Left renal pelvis (tissue), 4 donors: ENCODE data around the gene UNC5C. TPM values are rescaled to one million over a fixed set of nuclear protein-coding genes. Genes with fewer than 3 reads are reported as not detected.
"Not testable (repeated sequence)": the region's sequence is repeated elsewhere in the genome, so short reads cannot be mapped to it uniquely, and the experiment has no call there.

Source experiments
- DNase-seq, 4 donors: peaks; one replicate each; pipeline ENCODE4 v3.0.0-alpha.2; 2013; ENCODE audit warnings: low read depth in 4 of 4, low spot score in 3 of 4
- polyA plus RNA-seq, 4 donors: library from polyadenylated mRNA; unstranded; fragments of 120-200 nt; gene quantifications; one replicate each; pipeline ENCODE4 v1.2.1, GENCODE V29; 2013; ENCODE audit not compliant: insufficient read length in 4 of 4

UNC5C gene
- polyA plus RNA-seq, 4 donors: 20.8 to 39.8 (median 37.4) TPM

GRCh38 chr4:95155759-95156451 lies 392.9 kb downstream of the UNC5C start:
- DNase-seq: peak in 1 of 4 donors; percentile 18

GRCh38 chr4:95153182-95153581 lies 395.6 kb downstream of the UNC5C start:
- DNase-seq: no peak

GRCh38 chr4:95151255-95151654 lies 397.5 kb downstream of the UNC5C start:
- DNase-seq: no peak

- peak in 1 of 4 donors; percentile 33 for DNase-seq
Observed at GRCh38 chr4:95142932-95143331, 405.8 kb downstream of the UNC5C start.

DNA sequence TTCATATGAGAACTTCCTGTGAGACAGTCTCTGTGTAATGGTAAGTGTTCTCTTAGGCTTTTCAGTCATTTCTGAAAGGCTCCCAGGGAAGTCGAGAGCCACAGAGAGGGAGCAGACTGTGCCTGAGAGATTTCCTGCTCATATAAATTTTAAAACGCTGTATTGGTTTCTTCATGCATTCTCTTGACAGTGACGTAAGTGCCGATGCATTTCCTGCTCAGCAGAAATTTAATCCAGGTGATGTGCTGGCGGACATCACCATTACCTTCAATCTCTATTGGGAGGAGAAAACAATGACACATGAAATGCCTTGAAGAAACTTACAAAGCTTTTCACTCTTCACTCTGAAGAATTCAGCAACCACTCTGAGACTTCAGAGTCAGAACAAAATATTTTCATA lies 407.4 kb downstream of the UNC5C start:
- no peak for DNase-seq

- not testable (repeated sequence) for DNase-seq
Observed at GRCh38 chr4:95139424-95139823, 409.3 kb downstream of the UNC5C start.

DNA sequence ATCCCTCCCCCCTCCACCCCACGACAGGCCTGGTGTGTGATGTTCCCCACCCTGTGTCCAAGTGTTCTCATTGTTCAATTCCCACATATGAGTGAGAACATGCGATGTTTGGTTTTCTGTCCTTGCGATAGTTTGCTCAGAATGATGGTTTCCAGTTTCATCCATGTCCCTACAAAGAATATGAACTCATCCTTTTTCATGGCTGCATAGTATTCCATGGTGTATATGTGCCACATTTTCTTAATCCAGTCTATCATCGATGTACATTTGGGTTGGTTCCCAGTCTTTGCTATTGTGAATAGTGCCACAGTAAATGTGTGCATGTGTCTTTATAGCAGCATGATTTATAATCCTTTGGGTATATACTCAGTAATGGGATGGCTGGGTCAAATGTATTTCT lies 414.8 kb downstream of the UNC5C start:
- DNase-seq: not testable (repeated sequence)

- DNase-seq: no peak
Observed at GRCh38 chr4:95129821-95130311, 418.9 kb downstream of the UNC5C start.

DNA sequence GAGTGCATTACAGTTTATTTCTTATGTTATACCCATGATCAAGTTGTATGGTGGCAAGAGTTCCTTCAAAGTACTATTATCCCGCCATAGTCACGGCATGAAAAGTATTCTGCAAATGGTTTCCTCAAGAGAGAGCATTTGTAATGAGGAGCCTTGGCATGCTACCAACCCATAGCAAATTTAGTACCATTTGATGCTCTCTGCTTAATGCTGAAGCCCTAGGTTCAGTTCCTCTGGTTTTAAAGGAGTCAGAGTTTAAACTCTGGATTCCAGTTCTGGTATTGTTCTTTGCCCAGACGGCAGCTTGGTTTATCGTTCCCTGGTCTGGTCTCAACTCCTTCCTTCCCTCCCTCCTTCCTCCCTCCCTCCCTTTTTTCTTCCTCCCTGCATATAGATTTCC lies 419.7 kb downstream of the UNC5C start:
- no peak for DNase-seq

DNA sequence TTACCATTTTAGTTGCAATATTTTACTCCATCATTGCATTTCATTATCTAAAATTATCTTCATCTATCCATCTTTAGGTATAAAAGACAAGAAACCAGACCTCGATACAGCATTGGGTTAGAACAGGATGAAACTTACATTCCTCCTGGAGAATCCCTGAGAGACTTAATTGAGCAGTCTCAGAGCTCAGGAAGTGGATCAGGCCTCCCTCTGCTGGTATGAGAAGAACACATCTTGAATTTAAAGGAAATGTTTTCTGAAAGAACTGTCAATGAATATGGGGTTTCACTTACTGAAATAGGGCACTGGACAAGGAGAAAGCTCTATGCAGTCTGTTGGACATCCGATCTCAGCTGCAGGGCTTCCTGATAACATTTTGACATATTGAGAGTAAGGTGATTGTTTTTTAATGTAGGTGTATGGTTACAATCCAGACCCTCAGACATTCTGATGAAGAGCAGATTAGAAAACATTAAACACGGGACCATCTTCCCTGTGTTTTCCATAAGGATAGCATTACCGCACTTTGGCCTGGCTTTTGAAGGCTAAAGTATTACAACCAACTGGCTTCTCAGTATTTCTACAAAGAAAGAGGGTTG lies 423.8 kb downstream of the UNC5C start:
- peak in 3 of 4 donors; percentile 20 to 36 (median 29) for DNase-seq

DNA sequence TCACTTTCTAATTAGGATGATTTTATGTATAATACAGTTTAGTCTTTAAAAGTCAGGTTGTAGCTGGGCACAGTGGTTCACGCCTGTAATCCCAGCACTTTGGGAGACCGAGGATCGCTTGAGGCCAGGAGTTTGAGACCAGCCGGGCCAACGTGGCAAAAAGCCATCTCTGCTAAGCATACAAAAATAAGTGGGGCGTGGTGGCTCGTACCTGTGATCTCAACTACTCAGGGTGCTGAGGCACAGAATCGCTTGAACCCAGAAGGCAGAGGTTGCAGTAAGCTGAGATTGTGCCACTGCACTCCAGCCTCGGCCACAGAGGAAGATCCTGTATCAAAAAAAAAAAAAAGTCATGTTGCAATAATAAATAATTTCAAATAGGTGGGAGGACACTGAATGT lies 426.8 kb downstream of the UNC5C start:
- DNase-seq: no peak

DNA sequence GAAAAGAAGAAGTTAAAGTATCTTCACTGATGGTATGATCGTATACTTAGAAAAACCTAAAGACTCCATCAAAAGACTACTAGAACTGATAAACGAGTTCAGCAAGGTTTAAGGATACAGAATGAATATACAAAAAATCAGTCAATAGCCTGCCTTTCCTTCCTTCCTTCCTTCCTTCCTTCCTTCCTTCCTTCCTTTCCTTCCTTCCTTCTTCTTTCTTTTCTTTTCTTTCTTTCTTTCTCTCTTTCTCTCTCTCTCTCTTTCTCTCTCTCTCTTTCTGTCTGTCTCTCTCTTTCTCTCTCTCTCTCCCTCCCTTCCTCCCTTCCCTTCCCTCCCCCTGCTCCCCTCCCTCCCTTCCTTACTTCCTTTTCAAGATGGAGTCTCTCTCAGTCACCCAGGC lies 428.3 kb downstream of the UNC5C start:
- DNase-seq: no peak

GRCh38 chr4:95118497-95118896 lies 430.3 kb downstream of the UNC5C start:
- no peak for DNase-seq

- no peak for DNase-seq
Observed at GRCh38 chr4:95114521-95114920, 434.3 kb downstream of the UNC5C start.
